GM12878 (cell line): Measurements from ENCODE around the gene GTF2A1. TPM values are rescaled to one million over a fixed set of nuclear protein-coding genes. Genes with fewer than 3 reads are reported as not detected.

Experiments used
- ATAC-seq: fragments of 200-7000 bp; cut with Tn5 transposase; 3 replicates; pipeline ENCODE4 v1.9.1; 2020; ENCODE audit warnings: mild to moderate bottlenecking, moderate library complexity
- BruUV-seq: library from RNA; stranded (reverse); fragments of 400-500 nt; replicated peaks from 2 replicates; lab custom pipeline; 2021; lab: Mats Ljungman, UMichigan
- CTCF ChIA-PET: fragments of 300-600 bp; sonication (Branson Sonifier 250); formaldehyde crosslinking; extraction: SDS; loops from one replicate; lab custom pipeline; 2021; ENCODE audit warnings: inconsistent platforms; lab: Yijun Ruan, JAX
- POLR2A ChIA-PET: fragments of 350-600 bp; formaldehyde crosslinking; extraction: SDS; loops from one replicate; lab custom pipeline; 2021; ENCODE audit warnings: inconsistent platforms; lab: Charles Lee
- RAD21 ChIA-PET: fragments of 300-600 bp; sonication (Branson Sonifier 250); formaldehyde crosslinking; loops from one replicate; lab custom pipeline; 2023; ENCODE audit warnings: antibody characterized with exemption; ENCODE audit not compliant: unreplicated experiment; lab: Charles Lee
- SMC1A ChIA-PET: fragments of 300-600 bp; sonication (Branson Sonifier 250); formaldehyde crosslinking; loops from one replicate; lab custom pipeline; 2023; ENCODE audit not compliant: unreplicated experiment, uncharacterized antibody; lab: Charles Lee
- DNase-seq: peaks from one replicate; pipeline ENCODE4 v3.0.0-alpha.2; 2011; ENCODE audit warnings: low read depth, low spot score
- FAIRE-seq: peaks from 3 replicates; lab custom pipeline; 2011; peaks lifted over from hg19 to GRCh38; lab: Jason Lieb, UNC
- H2AFZ ChIP-seq: 2 replicates; pipeline ENCODE4 v1.6.0; 2011; ENCODE audit warnings: low read depth, low read length, control low read depth; ENCODE audit not compliant: control insufficient read depth
- H3K27ac ChIP-seq: 2 replicates; pipeline ENCODE4 v1.5.1; 2011; ENCODE audit warnings: control low read depth; ENCODE audit not compliant: control insufficient read depth, insufficient read depth
- H3K27me3 ChIP-seq, 2 experiments: replicated peaks in 1 of 2; 2 replicates each; pipeline versions ENCODE4 v1.6.0 to v1.6.1; 2011; ENCODE audit warnings: low read length in 1 of 2; ENCODE audit not compliant: control insufficient read depth in 2 of 2, insufficient read depth in 2 of 2
- H3K36me3 ChIP-seq, 2 experiments: 2 replicates each; pipeline ENCODE4 v1.5.1; 2011; ENCODE audit warnings: low read length in 1 of 2; ENCODE audit not compliant: control insufficient read depth in 2 of 2, insufficient read depth in 2 of 2
- H3K4me1 ChIP-seq: 2 replicates; pipeline ENCODE4 v1.6.1; 2011; ENCODE audit warnings: mild to moderate bottlenecking, low read length, moderate library complexity, mixed read lengths; ENCODE audit not compliant: control insufficient read depth, insufficient read depth
- H3K4me2 ChIP-seq: 2 replicates; pipeline ENCODE4 v1.6.0; 2011; ENCODE audit warnings: control low read depth; ENCODE audit not compliant: control insufficient read depth, insufficient read depth
- H3K4me3 ChIP-seq: fragments of 200-600 bp; sonication (generic); 2 replicates; pipeline ENCODE4 v1.5.1; 2016
- H3K79me2 ChIP-seq: 2 replicates; pipeline ENCODE4 v1.6.0; 2011; ENCODE audit warnings: low read length; ENCODE audit not compliant: control insufficient read depth, insufficient read depth
- H3K9ac ChIP-seq: 2 replicates; pipeline ENCODE4 v1.8.0; 2011; ENCODE audit warnings: low read length, control low read depth, mixed read lengths; ENCODE audit not compliant: control insufficient read depth, insufficient read depth
- H3K9me3 ChIP-seq: replicated peaks from 3 replicates; pipeline ENCODE4 v1.5.1; 2011; ENCODE audit warnings: mild to moderate bottlenecking, low read length; ENCODE audit not compliant: control insufficient read depth, insufficient read depth
- H4K20me1 ChIP-seq: 2 replicates; pipeline ENCODE4 v1.6.0; 2011; ENCODE audit not compliant: control insufficient read depth, insufficient read depth
- FOXM1 ChIP-seq: IDR thresholded peaks from 2 replicates; pipeline ENCODE4 v1.6.1; 2012; ENCODE audit warnings: low read depth, mild to moderate bottlenecking, inconsistent platforms, low read length, moderate library complexity
- IKZF1 ChIP-seq: fragments of 450-650 bp; conservative IDR thresholded peaks from 2 replicates; pipeline ENCODE4 v1.6.1; 2017; ENCODE audit warnings: antibody characterized with exemption, mild to moderate bottlenecking
- MXI1 ChIP-seq: fragments of 150-350 bp; IDR thresholded peaks from 2 replicates; pipeline ENCODE4 v1.6.1; 2011; ENCODE audit warnings: low read depth, mild to moderate bottlenecking, inconsistent platforms, low read length, improper control_type of control experiment
- NR2F1 ChIP-seq: fragments of 450-650 bp; conservative IDR thresholded peaks from 2 replicates; pipeline ENCODE4 v1.6.1; 2017; ENCODE audit warnings: mild to moderate bottlenecking
- POLR2AphosphoS2 ChIP-seq: IDR thresholded peaks from 2 replicates; pipeline ENCODE4 v1.6.1; 2011; ENCODE audit warnings: low read depth, mild to moderate bottlenecking, low read length, improper control_type of control experiment, moderate library complexity
- RAD21 ChIP-seq: IDR thresholded peaks from 2 replicates; pipeline ENCODE4 v1.6.1; 2011; ENCODE audit warnings: mild to moderate bottlenecking, low read depth, low read length, moderate library complexity; ENCODE audit not compliant: insufficient read depth
- SMARCA5 ChIP-seq: fragments of 450-650 bp; IDR thresholded peaks from 2 replicates; pipeline ENCODE4 v1.6.1; 2017; ENCODE audit warnings: mild to moderate bottlenecking
- ZBTB33 ChIP-seq: fragments of 450-650 bp; IDR thresholded peaks from 2 replicates; pipeline ENCODE4 v1.6.1; 2017; ENCODE audit warnings: mild to moderate bottlenecking
- ZNF384 ChIP-seq: IDR thresholded peaks from 2 replicates; pipeline ENCODE4 v1.6.1; 2012; ENCODE audit warnings: low read depth, mild to moderate bottlenecking, low read length, improper control_type of control experiment, borderline replicate concordance
- WGBS: methylation state at CpG from one replicate; pipeline ENCODE4 v1.1.6; 2016; ENCODE audit warnings: low lambda C conversion rate; ENCODE audit not compliant: insufficient replicate concordance, insufficient coverage; ENCODE audit errors: missing lambda C conversion rate; 5-methylcytosine and 5-hydroxymethylcytosine counted together
- in situ Hi-C: fragments of 300-500 bp; cut with MboI; formaldehyde crosslinking; loops from 9 replicates; pipeline ENCODE4 v1.14.3; 2018; ENCODE audit warnings: mixed read lengths
- intact Hi-C: fragments of 100-400 bp; cut with micrococcal nuclease; formaldehyde crosslinking; loops from one replicate; pipeline ENCODE4 v1.14.2; 2022; ENCODE audit not compliant: unreplicated experiment
- polyA plus RNA-seq, 11 experiments: library from polyadenylated mRNA; depleted of rRNA in 4 of 11; unstranded in 6 of 11; stranded (reverse) in 5 of 11; fragments of >200 nt; fragmentation: Nextera tagmentation in 4 of 11; fragmentation: Illumina TruSeq in 1 of 11; extraction: Ambion mirVana in 4 of 11; extraction: Trizol in 1 of 11; gene quantifications; 1 replicate in 1 of 11; 2 replicates in 10 of 11; pipeline versions ENCODE4 v1.2.1 to v1.2.3, GENCODE V29; 2011 to 2016; ENCODE audit warnings: inconsistent platforms in 2 of 11, missing spikeins in 2 of 11, low read depth in 1 of 11
- total RNA-seq, 4 experiments: library from RNA; depleted of rRNA in 3 of 4; stranded (reverse); fragments of >200 nt in 3 of 4; fragmentation: Illumina TruSeq in 1 of 4; extraction: Trizol in 1 of 4; gene quantifications; 2 replicates each; pipeline versions ENCODE4 v1.2.1 to v1.2.3, GENCODE V29; 2013 to 2021

GTF2A1 gene
- total and polyA plus RNA-seq, 10 of the 15 experiments (the other 5 are each of a cell fraction or from before 2014, with no cell fraction given) = 2.5 to 28.7 (median 14.9) TPM

GRCh38 chr14:81133400-81133799 is 87.4 kb downstream of the GTF2A1 start:
- no peak overlapping the region for H3K4me2 ChIP-seq
- no peaks in the 10 kb centered on the region for H3K79me2 ChIP-seq
- no peak for ATAC-seq
- H3K36me3 ChIP-seq = no peaks in the 10 kb centered on the region
- no peak overlapping the region for H3K9ac ChIP-seq
- TF ChIP-seq NR2F1 (no peak), ZBTB33 (no peak), ZNF384 (no peak), SMARCA5 (no peak), RAD21 (no peak), MXI1 (no peak), POLR2AphosphoS2 (no peak), IKZF1 (no peak), FOXM1 (no peak)
- TF ChIP-seq, all 136 proteins: peak for 0
- ChIA-PET RAD21 (no interaction called here), SMC1A (interaction anchor here (0.9 to 2.3 kb wide), 2 partner anchors 8 to 12 kb away, joined by 4 to 6 read pairs; no protein-coding TSS in a partner anchor), CTCF (interaction anchor here (0.9 to 1.9 kb wide), 3 partner anchors 31 to 137 kb away, joined by 3 to 5 read pairs (median 4); no protein-coding TSS in a partner anchor), POLR2A (no interaction called here)
- intact Hi-C loops (no loop called here), in situ Hi-C loops (no loop called here)
- whole genome bisulfite sequencing = 29% methylated on average over 2 of the region's 2 CpGs
- Histone ChIP-seq H3K9me3 (no peaks in the 10 kb centered on the region), H3K4me1 (no peaks in the 10 kb centered on the region), H3K4me3 (no peak overlapping the region), H3K27ac (no peak overlapping the region), H2AFZ (no peak overlapping the region), H3K27me3 (no peaks in the 10 kb centered on the region), H4K20me1 (no peaks in the 10 kb centered on the region)
- FAIRE-seq = no peak
- DNase-seq = no peak
- BruUV-seq = no TSS peak
